Loucy (cell line): ENCODE results near the gene CKM.

ENCODE experiments used
- H2AFZ ChIP-seq: fragments of 200-600 bp; sonication (generic); 2 replicates; pipeline ENCODE4 v1.6.0; 2016; ENCODE audit warnings: antibody characterized with exemption, mild to moderate bottlenecking, low read length, moderate library complexity
- H3F3A ChIP-seq: fragments of 200-600 bp; 2 replicates; pipeline ENCODE4 v1.6.0; 2016; ENCODE audit warnings: antibody characterized with exemption, low read depth, mild to moderate bottlenecking
- H3K27me3 ChIP-seq: fragments of 200-600 bp; sonication (generic); 2 replicates; pipeline ENCODE4 v1.6.1; 2014; ENCODE audit warnings: low read length, mild to moderate bottlenecking; ENCODE audit not compliant: insufficient read depth, poor library complexity, severe bottlenecking
- H3K36me3 ChIP-seq: fragments of 200-600 bp; sonication (generic); 2 replicates; pipeline ENCODE4 v1.6.1; 2016; ENCODE audit warnings: low read length; ENCODE audit not compliant: insufficient read depth
- H3K4me1 ChIP-seq: fragments of 200-600 bp; sonication (generic); 2 replicates; pipeline ENCODE4 v1.5.1; 2014; ENCODE audit warnings: low read length, mild to moderate bottlenecking; ENCODE audit not compliant: insufficient read depth, poor library complexity, severe bottlenecking
- H3K4me2 ChIP-seq: fragments of 200-600 bp; sonication (generic); 2 replicates; pipeline ENCODE4 v1.6.0; 2014; ENCODE audit warnings: antibody characterized with exemption, low read length, low read depth, mild to moderate bottlenecking; ENCODE audit not compliant: poor library complexity, severe bottlenecking
- H3K4me3 ChIP-seq: fragments of 200-600 bp; sonication (generic); 2 replicates; pipeline ENCODE4 v1.5.1; 2014; ENCODE audit warnings: low read length, mild to moderate bottlenecking, mixed read lengths; ENCODE audit not compliant: poor library complexity, severe bottlenecking
- H3K79me2 ChIP-seq: fragments of 200-600 bp; sonication (generic); 2 replicates; pipeline ENCODE4 v1.6.1; 2014; ENCODE audit warnings: low read length; ENCODE audit not compliant: insufficient read depth
- H3K9ac ChIP-seq: fragments of 200-600 bp; sonication (generic); 2 replicates; pipeline ENCODE4 v1.6.0; 2014; ENCODE audit warnings: mild to moderate bottlenecking, low read depth, low read length, moderate library complexity; ENCODE audit not compliant: poor library complexity, severe bottlenecking
- H3K9me2 ChIP-seq: fragments of 200-600 bp; sonication (generic); replicated peaks from 2 replicates; pipeline ENCODE4 v1.6.1; 2016; ENCODE audit warnings: low read depth, low read length, mixed read lengths
- H3K9me3 ChIP-seq: fragments of 200-600 bp; sonication (generic); 2 replicates; pipeline ENCODE4 v1.6.1; 2014; ENCODE audit warnings: mild to moderate bottlenecking, antibody characterized with exemption, low read length, low read depth; ENCODE audit not compliant: insufficient read depth
- H4K20me1 ChIP-seq: fragments of 200-600 bp; sonication (generic); 2 replicates; pipeline ENCODE4 v1.6.0; 2014; ENCODE audit warnings: antibody characterized with exemption, low read length, mild to moderate bottlenecking; ENCODE audit not compliant: insufficient read depth, poor library complexity, severe bottlenecking
- CTCF ChIP-seq: fragments of 200-600 bp; sonication (generic); conservative IDR thresholded peaks from 2 replicates; pipeline ENCODE4 v1.5.1; 2014; ENCODE audit warnings: mild to moderate bottlenecking, antibody characterized with exemption, low read length
- EZH2phosphoT487 ChIP-seq: fragments of 200-600 bp; IDR thresholded peaks from 2 replicates; pipeline ENCODE4 v1.6.1; 2018; ENCODE audit warnings: antibody characterized with exemption, mild to moderate bottlenecking, moderate library complexity, borderline replicate concordance

The CKM gene

GRCh38 chr19:45305421-45305820 is 17.3 kb downstream of the CKM start:
- Histone ChIP-seq H3K9me2 (no peaks in the 10 kb centered on the region), H4K20me1 (no peaks in the 10 kb centered on the region), H3K79me2 (no peaks in the 10 kb centered on the region), H3K4me2 (no peak overlapping the region), H3K36me3 (no peaks in the 10 kb centered on the region; the same call in 1 of the 2 replicates), H3K4me3 (no peak overlapping the region), H2AFZ (no peak overlapping the region), H3K4me1 (no peaks in the 10 kb centered on the region), H3F3A (no peaks in the 10 kb centered on the region), H3K27me3 (no peaks in the 10 kb centered on the region), H3K9ac (no peak overlapping the region), H3K9me3 (no peaks in the 10 kb centered on the region)
- TF ChIP-seq CTCF (no peak), EZH2phosphoT487 (no peak)

GRCh38 chr19:45305007-45305406 is 17.7 kb downstream of the CKM start:
- Histone ChIP-seq H3K9me2 (no peaks in the 10 kb centered on the region), H3K4me1 (no peaks in the 10 kb centered on the region), H3K9me3 (no peaks in the 10 kb centered on the region), H3K79me2 (no peaks in the 10 kb centered on the region), H3K4me3 (no peak overlapping the region), H3K4me2 (no peak overlapping the region), H3K36me3 (no peaks in the 10 kb centered on the region; the same call in 1 of the 2 replicates), H4K20me1 (no peaks in the 10 kb centered on the region), H3K9ac (no peak overlapping the region), H2AFZ (no peak overlapping the region), H3K27me3 (no peaks in the 10 kb centered on the region), H3F3A (no peaks in the 10 kb centered on the region)
- TF ChIP-seq CTCF = no peak
- TF ChIP-seq EZH2phosphoT487 = no peak

- Histone ChIP-seq H3K9me2 (no peaks in the 10 kb centered on the region), H3K4me3 (no peak overlapping the region), H3K36me3 (no peaks in the 10 kb centered on the region; the same call in 1 of the 2 replicates), H4K20me1 (no peaks in the 10 kb centered on the region), H2AFZ (no peak overlapping the region), H3K9ac (no peak overlapping the region), H3K4me1 (no peaks in the 10 kb centered on the region), H3K4me2 (no peak overlapping the region), H3K79me2 (no peaks in the 10 kb centered on the region), H3K27me3 (no peaks in the 10 kb centered on the region), H3F3A (no peaks in the 10 kb centered on the region), H3K9me3 (no peaks in the 10 kb centered on the region)
- TF ChIP-seq EZH2phosphoT487 (no peak), CTCF (no peak)
Measured at GRCh38 chr19:45304141-45304926, 18.3 kb downstream of the CKM start.
